ENCODE measurements around the gene DCP1A. TPM values are rescaled to one million over a fixed set of nuclear protein-coding genes. Genes with fewer than 3 reads are reported as not detected.
A peak's percentile ranks its signal among the peaks of the same experiment; 100 is the strongest.

DCP1A gene
- 41.6 TPM for total RNA-seq (ENCODE audit: unreplicated experiment)
- long read RNA-seq, full-length matches to known transcripts: 31 of 35 reads
- long read RNA-seq, partial matches to known transcripts: 0 of 35 reads
- long read RNA-seq, other reads (novel, unspliced or antisense): 4 of 35 reads

- TF ChIP-seq CTCF (IDR thresholded peaks at IDR 0.05; ENCODE audit: partially characterized antibody, unreplicated experiment): no peak
- Mint-ChIP-seq H3K9me3 (ENCODE audit: unreplicated experiment) (no peaks in the 10 kb centered on the region), H3K4me1 (ENCODE audit: low read depth, unreplicated experiment) (peaks cover 17% of the 10 kb centered on the region), H3K4me3 (ENCODE audit: unreplicated experiment) (peak within 1 kb of the TSS; percentile 98), H3K27me3 (ENCODE audit: unreplicated experiment) (no peaks in the 10 kb centered on the region), H3K36me3 (ENCODE audit: unreplicated experiment) (no peaks in the 10 kb centered on the region), H3K27ac (ENCODE audit: unreplicated experiment) (peak within 1 kb of the TSS; percentile 99)
- peak; percentile 95 for DNase-seq
Measured at GRCh38 chr3:53347261-53348064, at the start of gene DCP1A. TSS of gene DCP1A (minus strand) at chr3:53347543. CDS start at chr3:53347517, 26 bp downstream.

GRCh38 chr3:53384465-53385423, 37.4 kb upstream of the DCP1A start:
- no peak for DNase-seq
- no peak for TF ChIP-seq CTCF (IDR thresholded peaks at IDR 0.05; ENCODE audit: partially characterized antibody, unreplicated experiment)
- H3K9me3 Mint-ChIP-seq (ENCODE audit: unreplicated experiment): no peaks in the 10 kb centered on the region
- H3K36me3 Mint-ChIP-seq (ENCODE audit: unreplicated experiment): peaks cover 4% of the 10 kb centered on the region
- no peak overlapping the region for H3K27ac Mint-ChIP-seq (ENCODE audit: unreplicated experiment)
- no peaks in the 10 kb centered on the region for H3K4me1 Mint-ChIP-seq (ENCODE audit: low read depth, unreplicated experiment)
- no peak overlapping the region for H3K4me3 Mint-ChIP-seq (ENCODE audit: unreplicated experiment)
- H3K27me3 Mint-ChIP-seq (ENCODE audit: unreplicated experiment): no peaks in the 10 kb centered on the region

GRCh38 chr3:53382106-53382505, 34.8 kb upstream of the DCP1A start:
- H3K4me1 Mint-ChIP-seq (ENCODE audit: low read depth, unreplicated experiment): no peaks in the 10 kb centered on the region
- H3K4me3 Mint-ChIP-seq (ENCODE audit: unreplicated experiment): no peak overlapping the region

GRCh38 chr3:53380306-53380705, 33.0 kb upstream of the DCP1A start:
- peaks cover 2% of the 10 kb centered on the region for H3K27me3 Mint-ChIP-seq (ENCODE audit: unreplicated experiment)
- no peak overlapping the region for H3K4me3 Mint-ChIP-seq (ENCODE audit: unreplicated experiment)
- no peaks in the 10 kb centered on the region for H3K36me3 Mint-ChIP-seq (ENCODE audit: unreplicated experiment)
- no peaks in the 10 kb centered on the region for H3K9me3 Mint-ChIP-seq (ENCODE audit: unreplicated experiment)
- no peak for TF ChIP-seq CTCF (IDR thresholded peaks at IDR 0.05; ENCODE audit: partially characterized antibody, unreplicated experiment)
- no peak for DNase-seq
- no peak overlapping the region for H3K27ac Mint-ChIP-seq (ENCODE audit: unreplicated experiment)
- H3K4me1 Mint-ChIP-seq (ENCODE audit: low read depth, unreplicated experiment): no peaks in the 10 kb centered on the region

More at GRCh38 chr3:53382106-53382505, 34.8 kb upstream of the DCP1A start:
- H3K9me3 Mint-ChIP-seq (ENCODE audit: unreplicated experiment): no peaks in the 10 kb centered on the region
- no peak overlapping the region for H3K27ac Mint-ChIP-seq (ENCODE audit: unreplicated experiment)
- peaks cover 4% of the 10 kb centered on the region for H3K36me3 Mint-ChIP-seq (ENCODE audit: unreplicated experiment)
- no peak for DNase-seq
- no peak for TF ChIP-seq CTCF (IDR thresholded peaks at IDR 0.05; ENCODE audit: partially characterized antibody, unreplicated experiment)
- peaks cover 2% of the 10 kb centered on the region for H3K27me3 Mint-ChIP-seq (ENCODE audit: unreplicated experiment)

Measured in glutamatergic neuron (in vitro differentiated cells).